Fibroblast of skin of left biceps (primary cell): ENCODE data around the gene CD226.
"Not testable (repeated sequence)": the region's sequence is repeated elsewhere in the genome, so short reads cannot be mapped to it uniquely, and the experiment has no call there.

Experiments used
- DNase-seq, 2 experiments: peaks; one replicate each; pipeline ENCODE4 v3.0.0-alpha.2; 2013; ENCODE audit warnings: low read depth in 2 of 2

Gene CD226

GRCh38 chr18:69908838-69909237 is 38.8 kb downstream of the CD226 start:
- no peak for DNase-seq

GRCh38 chr18:69906765-69907164 is 40.9 kb downstream of the CD226 start:
- DNase-seq, result no peak

GRCh38 chr18:69900941-69901340 is 46.7 kb downstream of the CD226 start:
- DNase-seq, result no peak

GRCh38 chr18:69899154-69899923 is 48.3 kb downstream of the CD226 start:
- not testable (repeated sequence) for DNase-seq

- DNase-seq, result no peak
These were observed 49.3 kb downstream of the CD226 start for GRCh38 chr18:69898241-69898861.

- DNase-seq, result no peak
These were observed 50.1 kb downstream of the CD226 start for GRCh38 chr18:69897397-69898108.

- DNase-seq, result no peak
These were observed 52.3 kb downstream of the CD226 start for GRCh38 chr18:69895066-69896047.

- DNase-seq, result no peak
These were observed 53.2 kb downstream of the CD226 start for GRCh38 chr18:69894467-69894866.

- no peak for DNase-seq
These were observed 57.1 kb downstream of the CD226 start for GRCh38 chr18:69890558-69890957.

- DNase-seq, result no peak
These were observed 58.7 kb downstream of the CD226 start for GRCh38 chr18:69889009-69889408.

GRCh38 chr18:69887256-69887655 is 60.4 kb downstream of the CD226 start:
- DNase-seq, result no peak

GRCh38 chr18:69885841-69886531 is 61.7 kb downstream of the CD226 start:
- no peak for DNase-seq

GRCh38 chr18:69885355-69885754 is 62.3 kb downstream of the CD226 start:
- DNase-seq, result no peak

- DNase-seq, result no peak
These were observed 63.9 kb downstream of the CD226 start for GRCh38 chr18:69883781-69884180.

- DNase-seq, result no peak
These were observed 64.6 kb downstream of the CD226 start for GRCh38 chr18:69882965-69883668.

GRCh38 chr18:69880083-69880482 is 67.6 kb downstream of the CD226 start:
- DNase-seq, result no peak

- not testable (repeated sequence) for DNase-seq
These were observed 68.6 kb downstream of the CD226 start for GRCh38 chr18:69879051-69879450.

GRCh38 chr18:69878213-69878933 is 69.3 kb downstream of the CD226 start:
- DNase-seq, result no peak

GRCh38 chr18:69876490-69876889 is 71.2 kb downstream of the CD226 start:
- DNase-seq, result no peak

GRCh38 chr18:69874058-69874457 is 73.6 kb downstream of the CD226 start:
- no peak for DNase-seq
